Duodenal mucosa (tissue), 2 donors: ENCODE measurements around the gene ALDH1L1.

Experiments
- H3K27ac ChIP-seq: one replicate; pipeline ENCODE4 v1.7.0; 2013; ENCODE audit warnings: low read depth, low read length
- H3K27me3 ChIP-seq, 2 donors: one replicate each; pipeline ENCODE4 v1.7.0; 2013; ENCODE audit warnings: low read length in 2 of 2, control low read depth in 1 of 2; ENCODE audit not compliant: insufficient read depth in 2 of 2, control insufficient read depth in 1 of 2
- H3K36me3 ChIP-seq, 2 donors: one replicate each; pipeline ENCODE4 v1.7.0; 2013; ENCODE audit warnings: low read length in 2 of 2, control low read depth in 1 of 2; ENCODE audit not compliant: insufficient read depth in 2 of 2, control insufficient read depth in 1 of 2
- H3K4me1 ChIP-seq, 2 donors: one replicate each; pipeline ENCODE4 v1.7.0; 2013; ENCODE audit warnings: low read length in 2 of 2, control low read depth in 1 of 2; ENCODE audit not compliant: insufficient read depth in 2 of 2, control insufficient read depth in 1 of 2
- H3K4me3 ChIP-seq, 2 donors: one replicate each; pipeline ENCODE4 v1.7.0; 2013; ENCODE audit warnings: low read length in 2 of 2, low read depth in 1 of 2
- H3K9ac ChIP-seq, 2 donors: one replicate each; pipeline ENCODE4 v1.7.0; 2013; ENCODE audit warnings: low read length in 2 of 2, low read depth in 1 of 2
- H3K9me3 ChIP-seq, 2 donors: one replicate each; pipeline ENCODE4 v1.7.0; 2013; ENCODE audit warnings: low read length in 2 of 2, control low read depth in 1 of 2; ENCODE audit not compliant: control insufficient read depth in 1 of 2

Gene ALDH1L1

DNA sequence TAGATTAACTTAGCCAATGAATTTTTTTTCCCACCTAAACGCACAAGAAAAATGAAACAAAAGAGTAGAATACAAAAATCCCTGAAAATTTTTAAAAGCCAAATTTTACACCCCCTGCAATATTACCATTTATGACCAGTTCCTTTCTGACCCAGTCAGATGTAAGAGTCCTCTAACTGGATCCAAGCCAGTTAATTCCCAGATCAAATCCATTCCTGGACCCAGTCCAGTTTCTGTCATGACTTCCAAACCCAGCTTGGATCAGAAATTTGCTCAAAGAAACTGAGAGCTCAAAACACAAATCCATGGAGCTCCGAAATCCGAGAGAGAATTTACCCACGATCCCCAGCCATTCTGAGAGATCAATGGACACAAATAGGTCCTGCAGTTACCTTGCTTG, 17.0 kb upstream of the ALDH1L1 start:
- no peaks in the 10 kb centered on the region for H3K4me1 ChIP-seq
- H3K36me3 ChIP-seq: no peaks in the 10 kb centered on the region
- peaks cover 0 to 6% of the 10 kb centered on the region in 2 donors for H3K9me3 ChIP-seq
- no peak overlapping the region for H3K9ac ChIP-seq
- H3K27ac ChIP-seq: no peak overlapping the region
- no peak overlapping the region for H3K4me3 ChIP-seq
- H3K27me3 ChIP-seq: no peaks in the 10 kb centered on the region

DNA sequence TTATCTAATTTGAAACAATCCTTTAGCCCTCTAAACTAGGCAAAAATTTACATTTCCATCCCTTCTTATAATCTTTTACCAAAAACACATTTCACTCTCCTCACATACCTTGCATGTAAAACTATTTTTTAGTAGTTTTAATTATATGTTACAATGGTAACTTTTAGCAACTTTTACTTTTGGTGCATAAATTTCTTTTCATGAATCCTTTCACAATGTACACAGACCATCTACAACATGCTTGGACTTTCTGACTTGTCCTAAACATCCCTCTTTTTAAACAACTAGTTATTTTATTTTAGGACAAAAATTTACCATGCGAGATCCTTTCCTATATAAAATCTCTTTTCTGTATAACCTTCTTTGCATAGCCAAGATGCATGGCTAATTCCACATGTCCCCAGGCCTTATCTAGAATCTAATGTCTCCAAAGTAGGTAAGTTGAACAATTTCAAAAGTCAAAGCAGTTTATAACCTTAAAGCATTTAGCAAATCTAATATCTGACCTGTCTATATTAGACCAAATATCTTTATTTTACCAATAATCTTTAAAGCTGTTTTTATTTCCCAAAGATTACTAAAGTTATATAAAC, 14.4 kb upstream of the ALDH1L1 start:
- no peaks in the 10 kb centered on the region for H3K36me3 ChIP-seq

DNA sequence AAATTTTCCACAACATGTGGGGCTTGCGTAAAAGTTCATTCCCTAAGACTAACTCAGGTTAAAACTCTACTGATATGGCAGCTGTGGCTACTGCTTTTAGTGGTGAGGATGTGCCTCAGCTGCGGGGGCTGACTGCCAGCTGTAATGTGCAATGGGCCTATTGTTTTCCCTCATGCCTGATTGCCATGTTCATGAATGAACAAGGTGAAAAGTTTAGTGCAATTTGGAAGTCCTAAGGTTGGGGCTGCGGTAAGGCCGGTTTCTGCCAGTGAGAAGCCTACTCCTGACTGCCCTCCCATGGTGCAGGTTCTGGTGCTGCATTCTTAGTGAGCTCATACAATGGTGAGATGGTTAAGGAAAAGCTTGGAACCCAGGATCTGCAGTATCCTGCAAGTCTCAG, 10.9 kb upstream of the ALDH1L1 start:
- H3K27me3 ChIP-seq: no peaks in the 10 kb centered on the region
- no peak overlapping the region for H3K9ac ChIP-seq
- H3K27ac ChIP-seq: no peak overlapping the region
- no peaks in the 10 kb centered on the region for H3K36me3 ChIP-seq
- H3K4me3 ChIP-seq: no peak overlapping the region
- no peaks in the 10 kb centered on the region for H3K4me1 ChIP-seq
- H3K9me3 ChIP-seq: peaks cover 0 to 6% of the 10 kb centered on the region in 2 donors

More for the DNA sequence above, 14.4 kb upstream of the ALDH1L1 start:
- Histone ChIP-seq H3K9ac (no peak overlapping the region), H3K27ac (no peak overlapping the region), H3K27me3 (no peaks in the 10 kb centered on the region), H3K9me3 (peaks cover 0 to 6% of the 10 kb centered on the region in 2 donors), H3K4me3 (no peak overlapping the region), H3K4me1 (no peaks in the 10 kb centered on the region)

DNA sequence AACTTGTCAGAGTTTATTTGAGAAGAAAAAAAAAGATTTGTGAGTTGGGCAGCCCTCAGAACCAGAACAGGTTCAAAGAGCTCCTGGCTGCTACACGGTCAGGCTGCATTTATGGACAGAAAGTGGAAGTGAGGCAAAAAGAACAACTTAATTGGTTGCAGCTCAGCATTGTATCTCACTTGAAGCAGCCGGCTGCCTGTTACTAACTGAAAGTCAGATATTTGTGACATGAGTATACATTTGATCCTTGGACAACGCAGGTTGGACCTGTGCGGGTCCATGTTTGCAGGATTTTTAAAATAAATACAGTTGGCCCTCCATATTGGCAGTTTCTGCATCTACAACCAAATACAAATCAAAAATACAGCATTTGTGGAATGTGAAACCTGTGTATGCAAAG, 7.5 kb upstream of the ALDH1L1 start:
- H3K36me3 ChIP-seq: no peaks in the 10 kb centered on the region
- no peak overlapping the region for H3K27ac ChIP-seq
- H3K27me3 ChIP-seq: peaks cover 0 to under 1% of the 10 kb centered on the region in 2 donors
- H3K4me3 ChIP-seq: no peak overlapping the region
- H3K9me3 ChIP-seq: no peaks in the 10 kb centered on the region
- no peak overlapping the region for H3K9ac ChIP-seq
- H3K4me1 ChIP-seq: no peaks in the 10 kb centered on the region

DNA sequence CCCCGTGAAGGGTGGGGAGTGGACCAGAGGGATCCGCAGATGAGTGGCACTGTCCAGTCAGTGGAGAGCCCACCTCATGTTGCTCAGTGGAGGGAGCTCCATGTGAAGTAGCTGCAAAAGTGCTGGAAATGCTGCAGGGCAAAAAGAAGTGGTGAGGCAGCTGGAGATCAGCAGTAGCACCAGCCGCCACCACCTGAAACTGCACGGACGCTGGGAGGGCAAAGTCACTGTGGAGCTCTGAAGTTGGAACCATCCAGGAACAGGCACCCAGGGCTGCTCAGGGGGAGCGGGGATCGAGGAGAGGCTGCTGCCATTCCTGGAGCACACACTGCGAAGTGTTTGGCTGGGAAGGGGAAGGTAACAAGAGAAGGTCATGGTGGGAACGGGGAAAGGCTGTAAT, 6.4 kb upstream of the ALDH1L1 start:
- no peak overlapping the region for H3K4me3 ChIP-seq
- no peaks in the 10 kb centered on the region for H3K4me1 ChIP-seq
- H3K27me3 ChIP-seq: peaks cover 0 to 9% of the 10 kb centered on the region in 2 donors
- H3K9me3 ChIP-seq: no peaks in the 10 kb centered on the region
- H3K9ac ChIP-seq: no peak overlapping the region
- H3K27ac ChIP-seq: no peak overlapping the region
- H3K36me3 ChIP-seq: no peaks in the 10 kb centered on the region

DNA sequence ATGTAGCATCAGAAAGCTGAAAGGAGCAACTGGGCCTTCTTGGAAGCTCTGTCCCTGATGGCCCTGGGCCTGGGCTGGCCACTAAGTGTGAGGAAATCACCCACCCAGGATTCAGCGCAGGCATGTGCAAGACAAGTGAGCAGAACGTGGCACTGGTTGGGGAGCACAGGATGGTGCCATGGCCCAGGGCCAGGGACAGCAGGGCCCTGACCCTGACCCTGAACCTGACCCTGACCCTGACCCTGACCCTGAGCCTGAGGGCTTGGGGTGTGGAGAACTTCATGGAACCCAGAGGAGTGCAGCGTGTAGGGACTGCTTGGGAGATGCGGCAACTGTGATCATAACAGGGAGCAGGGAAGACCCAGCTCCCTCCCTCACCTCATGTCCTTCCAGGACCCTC, 5.9 kb upstream of the ALDH1L1 start:
- Histone ChIP-seq H3K36me3 (no peaks in the 10 kb centered on the region), H3K4me1 (no peaks in the 10 kb centered on the region), H3K9me3 (no peaks in the 10 kb centered on the region), H3K27ac (no peak overlapping the region), H3K4me3 (no peak overlapping the region), H3K27me3 (peaks cover 2 to 13% of the 10 kb centered on the region in 2 donors), H3K9ac (no peak overlapping the region)

DNA sequence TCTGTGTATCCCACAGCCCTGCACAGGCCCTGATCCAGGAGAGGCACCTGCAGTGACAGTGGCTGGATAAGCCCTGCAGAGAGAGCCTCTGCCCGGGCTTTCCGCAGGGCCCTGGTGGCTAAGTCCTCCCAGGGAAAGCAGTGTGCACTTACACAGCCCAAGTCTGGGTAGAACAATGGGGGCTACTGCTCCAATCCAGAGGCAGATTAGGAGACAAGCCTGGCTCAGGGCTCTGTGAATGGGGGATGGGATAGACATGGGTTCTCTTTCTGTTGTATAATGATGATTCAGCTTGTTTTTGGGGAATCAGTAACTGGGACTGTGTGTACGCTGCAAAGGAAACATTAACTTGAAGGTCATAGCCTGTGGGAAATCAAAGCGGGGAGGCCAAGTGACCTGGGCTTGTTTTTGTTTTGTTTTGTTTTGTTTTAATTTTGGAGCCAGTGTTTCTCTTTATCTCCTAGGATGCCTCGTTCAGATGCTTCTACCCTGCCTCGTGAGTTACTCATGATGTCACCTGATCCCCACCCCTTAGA, 4.1 kb upstream of the ALDH1L1 start:
- H3K4me3 ChIP-seq: no peak overlapping the region
- H3K36me3 ChIP-seq: no peaks in the 10 kb centered on the region
- H3K27ac ChIP-seq: peak overlapping the region; percentile 45
- H3K27me3 ChIP-seq: peaks cover 16 to 30% of the 10 kb centered on the region in 2 donors
- no peaks in the 10 kb centered on the region for H3K4me1 ChIP-seq
- H3K9me3 ChIP-seq: no peaks in the 10 kb centered on the region
- no peak overlapping the region for H3K9ac ChIP-seq

DNA sequence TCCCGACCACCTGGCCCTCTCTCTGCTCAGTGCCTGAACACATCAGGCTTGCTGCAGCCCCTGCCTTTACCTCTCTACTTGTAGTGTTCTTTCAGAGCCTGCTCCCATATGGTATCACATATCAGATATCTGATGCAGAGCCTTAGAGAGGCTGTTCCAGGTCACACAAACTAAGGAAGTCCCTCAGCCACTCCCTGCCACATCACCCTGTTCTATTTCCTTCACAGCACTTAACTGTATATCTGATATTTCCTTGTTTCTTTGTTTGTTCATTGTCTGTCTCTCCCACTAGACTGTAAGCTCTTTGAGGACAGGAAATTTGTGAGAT, 976 bp upstream of the ALDH1L1 start:
- no peaks in the 10 kb centered on the region for H3K36me3 ChIP-seq
- H3K4me3 ChIP-seq: peak overlapping the region in 1 of 2 donors; percentile 52
- H3K9me3 ChIP-seq: no peaks in the 10 kb centered on the region
- H3K27me3 ChIP-seq: peaks cover 20 to 38% of the 10 kb centered on the region in 2 donors
- H3K4me1 ChIP-seq: no peaks in the 10 kb centered on the region
- no peak overlapping the region for H3K27ac ChIP-seq
- H3K9ac ChIP-seq: no peak overlapping the region

DNA sequence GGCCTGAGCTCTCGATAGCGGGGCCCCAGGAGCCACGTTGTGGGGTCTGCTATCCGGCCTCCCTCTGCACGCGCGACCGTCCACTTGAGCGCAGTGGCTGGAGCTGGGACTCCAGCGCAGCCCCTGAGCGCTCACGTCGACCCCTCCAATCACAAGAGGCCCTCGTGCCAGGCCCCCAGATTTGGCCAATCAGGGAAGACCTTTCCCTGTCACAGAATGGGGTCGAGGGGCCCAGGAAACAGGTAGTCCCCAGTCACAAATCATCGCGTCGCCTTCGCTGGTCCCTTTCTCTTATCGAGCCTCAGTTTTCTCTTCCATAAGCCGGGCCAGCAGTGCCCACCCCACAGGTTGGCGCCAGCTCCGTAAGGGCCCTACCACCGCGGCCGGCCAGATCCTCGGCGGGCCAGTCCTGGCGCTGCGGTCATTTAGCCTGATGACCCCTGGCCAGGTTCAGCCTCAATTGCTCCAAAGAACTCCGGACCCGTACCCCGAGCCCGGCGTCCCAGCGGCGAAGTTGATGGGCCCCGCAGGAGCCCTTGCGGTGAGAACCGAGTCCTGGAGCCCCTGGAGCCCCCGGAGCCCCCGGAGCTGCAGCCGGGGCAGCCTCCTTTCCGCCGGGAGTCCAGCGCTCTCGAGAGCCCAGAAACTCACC, 435 bp downstream of the ALDH1L1 start:
- Histone ChIP-seq H3K27me3 (peaks cover 20 to 38% of the 10 kb centered on the region in 2 donors), H3K27ac (peak overlapping the region; percentile 32), H3K36me3 (no peaks in the 10 kb centered on the region), H3K9me3 (no peaks in the 10 kb centered on the region), H3K9ac (no peak overlapping the region), H3K4me3 (peak overlapping the region in 1 of 2 donors; percentile 52), H3K4me1 (no peaks in the 10 kb centered on the region)

DNA sequence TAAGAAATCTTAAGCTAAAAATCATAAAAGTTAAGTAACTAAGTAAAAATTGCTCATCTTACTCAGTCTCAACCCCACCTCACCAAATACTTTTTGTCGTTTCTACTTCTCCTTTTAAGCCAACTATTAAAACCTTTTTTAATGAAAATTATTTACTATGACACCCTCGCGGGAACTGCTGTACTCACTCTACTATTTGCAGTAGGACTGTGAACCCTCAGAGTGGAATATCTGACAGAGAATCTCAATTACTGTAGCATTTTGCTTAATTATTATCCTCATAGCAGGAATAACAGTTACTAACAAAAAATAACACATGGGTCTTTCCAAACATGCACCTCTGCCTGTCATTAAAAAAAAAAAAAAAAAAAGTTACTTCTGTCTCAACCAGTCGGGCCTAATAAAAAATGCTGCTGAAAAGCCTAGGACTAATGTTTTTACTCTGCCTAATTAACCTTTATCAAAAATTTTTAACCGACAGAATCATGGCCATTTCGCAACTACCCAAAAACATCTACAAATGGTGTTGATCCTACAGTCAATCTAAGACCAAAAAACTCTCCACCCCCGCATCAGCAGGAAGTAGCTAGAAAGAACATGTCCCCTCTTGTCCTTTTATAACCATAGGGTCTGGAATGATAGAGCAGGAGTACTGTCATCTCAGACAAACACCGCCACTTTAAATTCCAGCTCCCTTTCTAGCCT, 10.2 kb downstream of the ALDH1L1 start:
- Histone ChIP-seq H3K4me1 (no peaks in the 10 kb centered on the region), H3K36me3 (no peaks in the 10 kb centered on the region), H3K9ac (no peak overlapping the region), H3K4me3 (no peak overlapping the region), H3K27me3 (peaks cover 0 to 5% of the 10 kb centered on the region in 2 donors), H3K9me3 (no peaks in the 10 kb centered on the region), H3K27ac (no peak overlapping the region)
